ENCODE measurements around the gene CDO1.
"Not testable (repeated sequence)": the region's sequence is repeated elsewhere in the genome, so short reads cannot be mapped to it uniquely, and the experiment has no call there.

The CDO1 gene

DNA sequence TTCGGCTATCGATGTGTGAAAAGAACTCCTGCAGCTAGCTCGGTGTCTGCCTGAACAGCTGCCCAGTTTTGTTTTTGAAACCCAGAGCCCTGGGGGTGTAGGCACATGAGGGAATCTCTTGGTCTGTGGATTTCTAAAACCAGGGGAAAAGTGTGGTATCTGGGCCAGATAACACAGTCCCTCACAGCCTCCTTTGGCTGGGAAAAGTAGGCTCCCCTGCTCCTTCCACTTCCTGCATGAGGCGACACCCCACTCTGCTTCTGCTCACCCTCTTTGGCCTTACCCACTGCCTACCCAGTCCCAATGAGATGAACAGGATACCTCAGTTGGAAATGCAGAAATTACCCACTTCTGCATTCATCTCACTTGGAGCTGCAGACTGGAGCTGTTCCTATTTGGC lies 9.5 kb upstream of the CDO1 start:
- no peak for DNase-seq

- DNase-seq = not testable (repeated sequence)
Observed at GRCh38 chr5:115824983-115825382, 8.5 kb upstream of the CDO1 start.

DNA sequence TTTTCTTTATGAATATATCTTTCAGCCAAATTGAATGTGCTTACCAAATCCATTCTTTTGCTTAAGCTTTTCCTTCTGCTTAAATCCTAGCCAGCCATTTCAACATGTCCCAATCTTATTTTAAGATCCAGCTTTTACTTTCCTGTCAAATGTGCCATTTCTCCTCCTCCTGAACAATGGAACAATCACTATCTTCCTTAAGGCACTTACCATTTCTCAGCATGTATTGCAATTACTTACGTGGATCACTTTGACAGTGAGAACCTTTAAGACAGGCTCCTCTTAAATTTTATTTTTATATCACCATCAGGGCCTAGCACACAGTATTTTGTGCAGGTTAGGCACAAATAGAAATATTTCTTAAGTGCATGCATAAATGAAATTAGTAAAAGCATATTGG lies 4.4 kb upstream of the CDO1 start:
- DNase-seq = no peak

GRCh38 chr5:115818821-115819220 lies 2.4 kb upstream of the CDO1 start:
- no peak for DNase-seq

DNA sequence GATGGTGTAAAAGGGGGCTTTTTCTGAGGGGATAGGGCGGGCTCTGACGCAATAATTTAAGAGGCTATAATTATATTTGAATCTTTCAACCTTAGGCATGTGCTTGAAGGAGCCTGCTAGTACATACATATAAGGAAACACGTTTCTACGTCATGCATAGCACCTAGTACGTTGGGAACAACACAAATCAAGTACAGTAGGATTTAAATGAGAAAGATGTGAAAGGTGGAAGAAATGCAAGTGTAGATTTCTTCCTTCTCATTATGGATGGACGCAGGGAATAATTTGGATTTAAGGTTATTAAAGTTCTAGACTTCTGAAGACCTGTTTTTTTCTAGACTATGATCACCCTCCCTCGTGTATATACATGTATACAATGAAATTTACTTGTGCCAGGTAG lies 927 bp upstream of the CDO1 start:
- no peak for DNase-seq

DNA sequence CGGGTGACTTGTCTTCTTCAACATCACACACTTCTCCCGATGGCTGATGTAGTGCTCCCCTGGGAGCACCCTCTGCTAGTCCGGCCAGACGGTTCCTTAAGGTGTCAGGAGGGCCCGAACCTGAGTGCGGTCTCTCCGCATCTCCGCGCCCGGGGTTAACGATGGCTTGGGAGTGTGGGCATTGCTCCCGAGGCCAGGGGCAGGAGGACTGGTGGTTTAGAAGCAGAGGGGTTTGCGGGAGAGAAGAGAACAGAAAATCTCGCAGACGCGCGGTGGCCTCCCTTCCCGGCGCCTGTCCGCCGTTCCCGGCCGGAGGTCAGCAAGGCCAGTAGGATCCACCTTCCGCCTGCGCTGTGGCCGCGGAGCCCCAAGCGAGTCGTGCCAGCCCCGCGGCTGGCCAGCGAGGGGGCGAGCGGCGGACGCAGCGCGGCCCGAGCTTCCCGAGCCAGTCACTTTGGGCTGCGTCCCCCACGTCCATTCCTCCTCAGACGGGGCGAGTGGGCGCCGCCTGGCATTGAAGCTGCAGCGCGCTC lies 700 bp downstream of the CDO1 start:
- no peak for DNase-seq

DNA sequence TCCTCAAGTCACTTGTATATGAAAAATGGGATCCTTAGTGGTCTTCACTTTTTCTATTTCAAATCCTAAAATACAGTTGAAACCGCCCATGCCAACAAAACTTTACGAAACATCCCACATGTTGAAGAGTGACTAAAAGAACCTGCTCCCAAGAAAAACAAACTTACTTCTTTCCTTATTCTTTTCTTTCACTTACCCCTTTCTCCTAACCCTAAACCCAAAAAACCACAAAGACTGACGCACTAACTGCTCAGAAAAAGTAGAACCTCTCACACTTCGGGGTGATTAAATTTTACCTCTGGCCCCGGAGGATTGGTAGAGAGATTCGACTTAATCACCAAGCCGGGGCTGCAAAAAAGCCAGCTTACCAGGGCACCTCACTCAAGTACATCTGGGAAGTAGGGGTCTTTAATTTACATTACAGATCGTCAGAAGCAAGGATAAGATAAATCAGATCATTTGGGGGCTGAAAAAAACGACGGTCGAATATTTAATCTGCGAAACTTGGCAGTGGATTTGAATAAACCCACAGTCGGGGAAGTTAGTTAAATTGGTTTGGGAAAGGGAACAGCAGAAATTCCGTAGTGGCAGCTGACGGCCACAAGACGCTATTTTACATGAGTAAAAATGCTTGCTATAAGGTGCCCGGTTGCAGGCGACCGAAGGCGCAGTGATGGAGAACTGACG lies 1.3 kb downstream of the CDO1 start:
- peak; percentile 13 for DNase-seq

DNA sequence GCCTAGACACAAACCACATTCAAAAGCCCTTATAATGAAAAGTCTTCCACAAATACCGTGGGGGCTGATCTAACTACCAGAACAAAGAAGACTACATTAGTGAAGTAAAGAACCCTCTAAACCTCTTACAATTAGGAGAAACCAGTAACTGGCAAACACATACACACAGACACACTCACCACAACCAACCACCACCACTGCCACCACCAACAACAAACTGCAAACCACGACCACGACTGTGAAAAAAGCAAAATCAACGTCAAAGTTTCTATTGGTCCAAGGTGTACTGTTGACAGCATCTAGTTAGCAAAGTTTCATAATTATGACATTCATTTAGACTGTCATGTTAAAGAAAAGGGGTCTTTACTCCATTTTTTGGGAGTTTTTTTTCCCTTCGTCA lies 2.7 kb downstream of the CDO1 start:
- peak; percentile 23 for DNase-seq

- no peak for DNase-seq
Observed at GRCh38 chr5:115812372-115812771, 4.1 kb downstream of the CDO1 start.

DNA sequence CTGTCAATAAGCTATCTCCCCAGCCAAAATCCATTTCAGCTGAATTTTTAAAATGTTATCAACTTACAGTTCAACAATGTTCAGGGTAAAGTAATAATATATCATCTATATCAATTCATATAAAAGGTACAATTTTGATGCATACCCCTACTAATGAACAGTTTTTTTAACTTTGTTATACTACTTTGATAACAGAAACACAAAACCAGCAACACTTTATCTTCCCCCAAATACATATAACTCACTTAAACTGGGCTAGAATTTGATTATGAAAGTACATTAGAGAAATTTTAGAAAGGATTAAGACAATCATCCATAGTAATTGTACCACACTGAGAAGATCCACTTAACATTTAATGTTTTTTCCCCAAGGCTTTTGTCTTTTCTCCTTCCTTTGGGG lies 5.1 kb downstream of the CDO1 start:
- no peak for DNase-seq

DNA sequence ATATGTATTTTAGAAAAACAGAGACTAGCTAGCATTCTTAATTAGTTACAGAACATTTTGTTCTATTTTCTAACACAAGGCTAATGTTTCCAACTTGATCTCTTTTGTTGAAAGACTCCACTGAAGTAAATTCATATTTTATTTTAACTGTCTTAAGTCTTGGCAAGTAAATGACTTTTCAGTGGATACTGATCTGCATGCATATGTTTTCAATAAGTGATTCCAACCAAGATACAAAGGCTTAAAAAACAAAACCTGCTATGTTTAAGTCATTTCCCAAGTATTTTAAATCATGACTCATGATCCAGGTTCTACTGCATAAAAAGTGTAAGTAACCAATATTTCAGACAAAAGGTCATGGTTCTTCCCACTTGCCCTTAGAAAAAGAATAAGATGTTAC lies 5.7 kb downstream of the CDO1 start:
- DNase-seq = no peak

GRCh38 chr5:115809946-115810345 lies 6.5 kb downstream of the CDO1 start:
- DNase-seq = no peak

DNA sequence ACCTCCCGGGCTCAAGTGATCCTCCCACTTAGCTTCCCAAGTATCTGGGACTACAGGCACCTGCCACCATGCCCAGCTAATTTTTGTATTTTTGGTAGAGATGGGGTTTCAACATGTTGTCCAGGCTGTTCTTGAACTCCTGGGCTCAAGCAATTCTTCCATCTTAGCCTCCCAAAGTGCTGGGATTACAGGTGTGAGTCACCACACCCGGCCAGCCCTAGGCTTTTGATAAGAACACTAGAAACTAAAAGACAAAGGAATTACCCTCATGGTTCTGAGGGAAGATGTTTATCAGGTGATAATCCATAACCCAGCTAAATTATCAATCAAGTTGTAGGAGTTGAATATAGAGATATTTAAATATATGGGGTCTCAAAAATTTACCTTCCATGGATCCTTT lies 8.4 kb downstream of the CDO1 start:
- not testable (repeated sequence) for DNase-seq

DNA sequence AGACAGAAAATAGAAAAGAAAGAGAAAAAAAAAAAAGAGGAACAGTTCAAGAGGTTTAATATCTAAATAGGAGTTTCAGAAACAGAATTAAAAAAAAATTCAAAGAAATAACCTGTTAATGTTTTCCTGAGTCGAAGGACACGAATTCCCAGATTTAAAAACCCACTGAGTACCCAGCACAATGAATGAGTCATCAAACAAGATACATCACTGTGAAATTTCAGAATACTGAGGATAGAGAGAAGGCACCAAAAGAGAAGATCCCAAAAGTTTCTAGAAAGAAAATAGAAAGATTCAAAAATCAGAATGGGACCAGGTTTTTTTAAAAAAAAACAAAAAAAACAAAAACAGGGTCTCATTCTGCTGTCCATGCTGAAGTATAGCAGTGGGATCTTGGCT lies 8.8 kb downstream of the CDO1 start:
- no peak for DNase-seq

- DNase-seq = no peak
Observed at GRCh38 chr5:115806986-115807653, 9.3 kb downstream of the CDO1 start.

- DNase-seq = no peak
Observed at GRCh38 chr5:115801984-115802383, 14.5 kb downstream of the CDO1 start.

- DNase-seq = no peak
Observed at GRCh38 chr5:115801152-115801551, 15.3 kb downstream of the CDO1 start.

DNA sequence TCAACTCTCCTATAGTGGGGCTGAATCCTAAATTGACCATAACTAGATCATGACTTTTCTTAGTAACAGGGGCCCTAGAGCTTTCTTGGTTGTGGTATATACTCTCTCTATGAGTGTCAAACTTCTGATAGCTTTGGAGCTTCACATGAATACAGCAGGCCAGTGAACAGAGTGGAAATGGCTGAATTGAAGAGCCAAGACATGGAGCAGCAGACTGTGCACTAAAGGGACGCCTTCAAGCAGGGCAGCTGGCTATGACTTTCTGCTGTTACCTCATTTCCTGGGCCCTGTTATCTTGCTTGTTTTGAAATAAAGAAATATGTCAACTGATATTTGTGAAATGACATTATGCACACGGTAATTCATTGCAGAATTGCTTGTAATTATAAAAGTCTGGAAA lies 16.4 kb downstream of the CDO1 start:
- no peak for DNase-seq

- DNase-seq = no peak
Observed at GRCh38 chr5:115798252-115798651, 18.2 kb downstream of the CDO1 start.

DNA sequence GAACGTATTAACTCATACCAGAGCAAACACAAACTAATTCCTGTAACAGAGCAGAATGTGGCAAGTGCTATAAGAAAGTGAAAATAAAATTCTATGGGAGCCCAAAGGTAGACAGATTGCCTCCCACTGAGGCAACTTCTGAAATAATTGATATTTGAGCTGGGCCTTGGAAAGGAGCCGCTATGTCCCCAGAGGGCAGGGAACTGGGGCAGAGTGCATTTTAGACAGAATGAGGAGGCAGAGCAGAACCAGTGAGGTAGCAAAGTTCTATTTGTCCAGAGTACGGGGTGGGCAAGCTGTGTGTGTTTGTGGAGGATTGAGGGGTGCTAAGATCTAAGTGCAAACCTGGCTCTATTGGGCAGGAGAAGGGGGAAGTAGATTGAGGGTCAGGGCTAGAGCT lies 19.8 kb downstream of the CDO1 start:
- DNase-seq = no peak

DNA sequence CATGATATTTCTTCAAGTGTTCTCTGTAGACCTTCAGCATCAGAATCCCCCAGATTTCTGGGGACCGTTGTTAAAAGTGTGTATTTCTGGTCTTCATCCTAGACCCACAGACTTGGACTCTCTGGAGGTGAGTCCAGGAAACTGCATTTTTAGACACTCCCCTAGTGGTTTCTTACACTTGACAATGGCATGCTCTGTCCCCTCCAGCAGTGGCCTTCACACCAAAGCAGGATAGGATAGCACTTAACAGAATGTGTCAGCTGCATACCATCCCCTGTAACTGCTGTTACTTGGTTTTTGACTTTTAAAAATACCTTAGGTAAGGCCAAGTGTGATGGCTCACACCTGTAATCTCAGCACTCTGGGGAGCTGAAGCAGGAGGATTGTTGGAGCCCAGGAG lies 20.8 kb downstream of the CDO1 start:
- no peak for DNase-seq

DNA sequence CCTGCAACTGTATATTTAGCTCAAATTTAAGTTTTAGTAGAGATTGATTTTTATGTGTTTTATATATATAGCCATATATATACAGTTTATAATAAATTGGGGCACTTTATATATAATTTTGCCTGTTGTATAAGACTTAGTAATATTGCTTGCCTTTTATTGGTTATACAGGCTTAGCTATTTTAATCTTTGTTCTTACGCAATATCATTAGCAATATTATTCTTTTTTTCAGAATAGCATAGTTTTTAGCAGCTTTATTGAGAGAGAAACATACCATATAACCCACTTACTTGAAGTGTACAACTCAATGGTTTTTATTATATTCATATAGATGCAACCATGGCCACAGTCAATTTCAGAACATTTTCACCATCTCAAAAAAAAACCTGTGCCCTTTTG lies 28.0 kb downstream of the CDO1 start:
- DNase-seq = no peak

GRCh38 chr5:115787426-115787825 lies 29.0 kb downstream of the CDO1 start:
- no peak for DNase-seq

DNA sequence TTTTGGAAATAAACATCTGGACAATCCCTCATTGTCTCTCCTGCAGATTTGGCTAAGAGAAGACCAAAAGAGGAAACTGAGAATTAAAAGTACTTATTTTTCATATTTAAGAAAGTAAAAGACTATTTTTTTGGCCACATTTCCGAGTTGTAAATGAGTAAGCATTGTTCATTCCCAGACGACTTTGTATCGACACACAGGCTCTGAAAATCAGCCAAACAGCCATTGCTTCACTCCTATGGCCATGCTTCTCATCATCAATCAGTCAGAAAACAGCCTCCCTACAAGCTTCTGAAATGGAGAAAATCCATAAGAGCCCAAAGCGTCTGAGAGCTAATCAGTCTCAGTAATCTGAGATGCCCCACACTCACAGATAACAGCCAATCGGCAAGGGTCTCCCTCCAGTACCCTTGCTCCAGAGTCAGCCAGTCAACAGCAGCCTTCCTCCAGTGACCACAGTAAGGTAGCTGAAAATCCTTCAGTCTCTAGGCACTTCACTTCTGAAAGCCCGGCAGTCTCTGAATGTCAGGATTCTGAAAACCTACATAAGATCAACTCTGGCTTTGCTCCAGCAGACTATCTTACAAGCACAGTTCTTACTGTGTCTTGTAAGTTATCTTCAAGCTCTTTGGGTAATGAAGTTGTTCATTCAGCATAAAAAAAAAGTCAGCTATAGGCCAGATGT lies 30.9 kb downstream of the CDO1 start:
- no peak for DNase-seq
